Measurements from ENCODE around the gene INSRR. TPM values are rescaled to one million over a fixed set of nuclear protein-coding genes. Genes with fewer than 3 reads are reported as not detected.

Gene INSRR
- total and polyA plus RNA-seq, 9 of the 15 experiments (the other 6 are each of a cell fraction or from before 2014, with no cell fraction given): 0.03 to 0.18 (median 0.06) TPM; not detected in 3

DNA sequence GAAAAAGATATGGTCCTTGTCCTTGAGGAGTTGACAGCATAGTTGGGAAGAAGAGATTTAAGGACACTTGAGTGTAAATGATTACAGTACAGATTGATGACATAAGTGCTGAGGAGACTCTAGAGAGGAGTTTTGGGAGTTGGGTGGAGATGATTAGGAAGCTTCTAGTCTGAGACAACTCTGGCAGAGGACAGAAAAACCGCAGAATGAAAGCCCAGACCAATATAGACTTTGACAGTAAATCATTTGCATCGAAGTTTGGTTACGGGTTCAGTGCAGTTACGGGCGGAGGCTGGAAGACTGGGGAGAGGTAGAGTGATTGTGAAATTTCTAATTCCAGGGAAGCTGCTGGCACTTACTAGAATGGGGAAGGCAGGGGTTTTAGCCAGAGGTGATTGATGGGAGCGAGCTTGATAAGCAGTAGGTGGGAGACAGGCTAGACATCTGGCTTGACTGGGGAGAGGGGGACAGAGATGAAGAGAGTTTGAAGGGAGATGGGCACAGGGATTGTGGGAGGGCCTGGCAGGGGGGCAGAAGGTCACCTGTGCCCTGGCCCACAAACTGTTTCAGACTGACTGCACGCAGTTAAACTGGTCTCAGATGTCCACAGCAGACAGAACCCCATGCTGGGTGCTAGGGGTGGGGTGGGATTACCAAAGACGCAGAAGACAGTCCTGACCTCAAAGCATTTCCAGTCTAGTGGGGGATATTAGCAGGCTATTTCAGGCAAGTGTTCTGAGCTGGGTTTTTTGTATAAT is 62.4 kb downstream of the INSRR start (continued):
- TF ChIP-seq CEBPG (CRISPR knock-in tag; IDR thresholded peaks at IDR 0.05) (no peak), CEBPG (tag; conservative IDR thresholded peaks at IDR 0.05 in 1 of 2, IDR thresholded peaks at IDR 0.05 in 1 of 2) (peak in 1 of 2 experiments; percentile 30; a peak in 2 of 4 replicates), TCF7L2 (IDR thresholded peaks at IDR 0.05; ENCODE audit: low read depth, low read length) (no peak), SRSF3 (IDR thresholded peaks at IDR 0.05; ENCODE audit: insufficient read depth, low read length) (no peak), KDM2B (CRISPR knock-in tag; IDR thresholded peaks at IDR 0.05) (no peak), LCOR (CRISPR knock-in tag; IDR thresholded peaks at IDR 0.05) (no peak), NRF1 (conservative IDR thresholded peaks at IDR 0.05 in 1 of 2, IDR thresholded peaks at IDR 0.05 in 1 of 2) (no peak), ZBTB5 (IDR thresholded peaks at IDR 0.05) (no peak), SRF (CRISPR knock-in tag; IDR thresholded peaks at IDR 0.05) (no peak), ZNF324 (CRISPR knock-in tag; IDR thresholded peaks at IDR 0.05) (no peak), HMG20A (CRISPR knock-in tag; conservative IDR thresholded peaks at IDR 0.05) (no peak), ZNF764 (CRISPR knock-in tag; IDR thresholded peaks at IDR 0.05; ENCODE audit: low read depth) (no peak), ZBTB8A (IDR thresholded peaks at IDR 0.05; ENCODE audit: partially characterized antibody) (no peak), TGIF2 (CRISPR knock-in tag; IDR thresholded peaks at IDR 0.05) (no peak), CEBPB (tag; IDR thresholded peaks at IDR 0.05) (peak; percentile 78), ZBTB12 (CRISPR knock-in tag; IDR thresholded peaks at IDR 0.05) (no peak), ZNF398 (CRISPR knock-in tag; IDR thresholded peaks at IDR 0.05) (no peak), MTF1 (CRISPR knock-in tag; IDR thresholded peaks at IDR 0.05; ENCODE audit: borderline replicate concordance) (no peak)
- TF ChIP-seq, protein P1, sequence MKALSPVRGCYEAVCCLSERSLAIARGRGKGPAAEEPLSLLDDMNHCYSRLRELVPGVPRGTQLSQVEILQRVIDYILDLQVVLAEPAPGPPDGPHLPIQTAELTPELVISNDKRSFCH (CRISPR knock-in tag; IDR thresholded peaks at IDR 0.05): no peak
- TF ChIP-seq, protein P1 (tag; IDR thresholded peaks at IDR 0.05): no peak

Data from K562 (cell line).